Liver (tissue), 9 donors: ENCODE measurements around the gene GMPR2. TPM values are rescaled to one million over a fixed set of nuclear protein-coding genes. Genes with fewer than 3 reads are reported as not detected.

Source experiments
- DNase-seq: peaks from one replicate; pipeline ENCODE4 v3.0.0-alpha.2; 2017; ENCODE audit warnings: low spot score
- H3K27ac ChIP-seq, 2 donors: one replicate each; pipeline ENCODE4 v1.7.0; 2013; ENCODE audit warnings: inconsistent platforms in 2 of 2, low read length in 2 of 2, control low read depth in 1 of 2, low read depth in 1 of 2, mild to moderate bottlenecking in 1 of 2
- H3K27me3 ChIP-seq, 4 donors: one replicate each; pipeline versions ENCODE4 v1.6.1 to v1.7.0; 2013; ENCODE audit warnings: low read length in 3 of 4, inconsistent platforms in 1 of 4, mild to moderate bottlenecking in 1 of 4, moderate library complexity in 1 of 4; ENCODE audit not compliant: control insufficient read depth in 4 of 4, insufficient read depth in 4 of 4
- H3K36me3 ChIP-seq, 4 donors: one replicate each; pipeline versions ENCODE4 v1.6.1 to v1.7.0; 2013; ENCODE audit warnings: low read length in 3 of 4, mild to moderate bottlenecking in 3 of 4, low read depth in 1 of 4, moderate library complexity in 1 of 4; ENCODE audit not compliant: control insufficient read depth in 4 of 4, insufficient read depth in 3 of 4
- H3K4me1 ChIP-seq, 4 donors: one replicate each; pipeline versions ENCODE4 v1.6.1 to v1.7.0; 2013; ENCODE audit warnings: low read length in 3 of 4, mild to moderate bottlenecking in 3 of 4, moderate library complexity in 1 of 4; ENCODE audit not compliant: control insufficient read depth in 4 of 4, insufficient read depth in 4 of 4
- H3K4me3 ChIP-seq, 3 donors: one replicate each; pipeline versions ENCODE4 v1.6.1 to v1.7.0; 2013; ENCODE audit warnings: low read length in 3 of 3, control low read depth in 1 of 3, low read depth in 1 of 3, mild to moderate bottlenecking in 1 of 3
- H3K9ac ChIP-seq, 2 donors: one replicate each; pipeline ENCODE4 v1.7.0; 2013; ENCODE audit warnings: low read length in 2 of 2, mild to moderate bottlenecking in 2 of 2, moderate library complexity in 2 of 2, control low read depth in 1 of 2, low read depth in 1 of 2
- H3K9me3 ChIP-seq, 4 donors: one replicate each; pipeline versions ENCODE4 v1.6.1 to v1.7.0; 2013; ENCODE audit warnings: low read length in 3 of 4; ENCODE audit not compliant: control insufficient read depth in 4 of 4
- EGR1 ChIP-seq, 2 donors: IDR thresholded peaks; 2 replicates each; pipeline ENCODE4 v1.6.1; 2016 to 2018; ENCODE audit warnings: antibody characterized with exemption in 2 of 2, low read depth in 2 of 2
- FOXA1 ChIP-seq: IDR thresholded peaks from 2 replicates; pipeline ENCODE4 v1.6.1; 2016; ENCODE audit warnings: antibody characterized with exemption
- FOXA2 ChIP-seq: IDR thresholded peaks from 2 replicates; pipeline ENCODE4 v1.6.1; 2016; ENCODE audit warnings: antibody characterized with exemption
- GABPA ChIP-seq, 2 donors: IDR thresholded peaks in 1 of 2; conservative IDR thresholded peaks in 1 of 2; 2 replicates each; pipeline ENCODE4 v1.6.1; 2016; ENCODE audit warnings: antibody characterized with exemption in 2 of 2, mild to moderate bottlenecking in 1 of 2, moderate library complexity in 1 of 2
- HNF4A ChIP-seq, 2 donors: conservative IDR thresholded peaks; 2 replicates each; pipeline ENCODE4 v1.6.1; 2016; ENCODE audit warnings: antibody characterized with exemption in 2 of 2, mild to moderate bottlenecking in 2 of 2
- HNF4G ChIP-seq: IDR thresholded peaks from 2 replicates; pipeline ENCODE4 v1.6.1; 2016; ENCODE audit warnings: antibody characterized with exemption
- JUND ChIP-seq, 2 donors: IDR thresholded peaks; 2 replicates each; pipeline ENCODE4 v1.6.1; 2016; ENCODE audit warnings: antibody characterized with exemption in 2 of 2
- NR2F2 ChIP-seq: IDR thresholded peaks from 2 replicates; pipeline ENCODE4 v1.6.1; 2016; ENCODE audit warnings: antibody characterized with exemption
- RAD21 ChIP-seq, 2 donors: IDR thresholded peaks; 2 replicates each; pipeline ENCODE4 v1.6.1; 2016; ENCODE audit warnings: antibody characterized with exemption in 2 of 2, mild to moderate bottlenecking in 2 of 2
- REST ChIP-seq: IDR thresholded peaks from 2 replicates; pipeline ENCODE4 v1.6.1; 2016; ENCODE audit warnings: antibody characterized with exemption, mild to moderate bottlenecking
- RXRA ChIP-seq, 2 donors: IDR thresholded peaks; 2 replicates each; pipeline ENCODE4 v1.6.1; 2017 to 2018; ENCODE audit warnings: antibody characterized with exemption in 2 of 2, mild to moderate bottlenecking in 1 of 2
- SP1 ChIP-seq: IDR thresholded peaks from 2 replicates; pipeline ENCODE4 v1.6.1; 2018; ENCODE audit warnings: antibody characterized with exemption, mild to moderate bottlenecking
- TAF1 ChIP-seq: conservative IDR thresholded peaks from 2 replicates; pipeline ENCODE4 v1.6.1; 2016; ENCODE audit warnings: antibody characterized with exemption, mild to moderate bottlenecking
- YY1 ChIP-seq: IDR thresholded peaks from 2 replicates; pipeline ENCODE4 v1.6.1; 2016; ENCODE audit warnings: antibody characterized with exemption, mild to moderate bottlenecking
- ZBTB33 ChIP-seq: IDR thresholded peaks from 2 replicates; pipeline ENCODE4 v1.6.1; 2016; ENCODE audit warnings: antibody characterized with exemption
- WGBS: extraction: QIAGEN DNeasy Blood & Tissue Kit; methylation state at CpG from one replicate; pipeline ENCODE4 v1.1.7; 2013; 5-methylcytosine and 5-hydroxymethylcytosine counted together
- polyA plus RNA-seq, 2 donors: library from polyadenylated mRNA; stranded (reverse) in 1 of 2; unstranded in 1 of 2; fragments of 200-250 nt in 1 of 2; fragments of >200 nt in 1 of 2; fragmentation: Nextera tagmentation in 1 of 2; extraction: Ambion mirVana in 1 of 2; gene quantifications; one replicate each; pipeline versions ENCODE4 v1.2.1 to v1.2.3, GENCODE V29; 2013 to 2015
- total RNA-seq, 2 donors: library from RNA; depleted of rRNA; stranded (reverse); fragments of >200 nt; gene quantifications; one replicate each; pipeline ENCODE4 v1.2.3, GENCODE V29; 2014
- TF ChIP-seq, protein P1 (sequence below): IDR thresholded peaks from 2 replicates; pipeline ENCODE4 v1.6.1; 2016; ENCODE audit warnings: antibody characterized with exemption
- TF ChIP-seq, protein P2 (sequence below): fragments of 150-350 bp; IDR thresholded peaks from 2 replicates; pipeline ENCODE4 v1.5.1; 2017; ENCODE audit warnings: improper control_type of control experiment, low read depth, low read length; ENCODE audit not compliant: missing input control
- TF ChIP-seq, protein P3 (sequence below): IDR thresholded peaks from 2 replicates; pipeline ENCODE4 v1.6.1; 2016; ENCODE audit warnings: antibody characterized with exemption
- donor health status: healthy.
- donor health status: healthy.
- donor health status: healthy.
- donor health status: healthy.
- donor health status: healthy.

The GMPR2 gene
- total RNA-seq (10 to 100 TPM; 28.6 to 29.8 TPM), polyA plus RNA-seq (10 to 100 TPM; 34.9 to 42.7 TPM)

GRCh38 chr14:24232645-24233537 is at the start of gene GMPR2:
Gene GMPR2, plus strand, starts transcription at chr14:24232929. Its CDS starts 325 bp downstream, at chr14:24233254.
- Histone ChIP-seq H3K4me1 (peaks cover 5 to 38% (median 27%) of the 10 kb centered on the region in 4 donors), H3K9me3 (no peaks in the 10 kb centered on the region), H3K36me3 (peaks cover 2 to 26% (median 19%) of the 10 kb centered on the region in 4 donors), H3K27ac (peak within 1 kb of the TSS; percentile 80 to 81), H3K27me3 (no peaks in the 10 kb centered on the region), H3K4me3 (peak within 1 kb of the TSS; percentile 76 to 96 (median 85)), H3K9ac (peak within 1 kb of the TSS; percentile 83 to 85)
- WGBS, result 4% methylated on average over 38 of the region's 38 CpGs
- DNase-seq, result no peak
- TF ChIP-seq FOXA1 (no peak), SP1 (peak; percentile 34), HNF4G (peak; percentile 26), RXRA (IDR thresholded peaks at IDR 0.05) (peak in 1 of 2 donors; percentile 48), REST (no peak), NR2F2 (peak; percentile 61), JUND (IDR thresholded peaks at IDR 0.05) (no peak), HNF4A (conservative IDR thresholded peaks at IDR 0.05) (peak; percentile 11 to 22), FOXA2 (no peak), GABPA (IDR thresholded peaks at IDR 0.05 in 1 of 2, conservative IDR thresholded peaks at IDR 0.05 in 1 of 2) (peak; percentile 64 to 89), TAF1 (no peak), YY1 (peak; percentile 60), ZBTB33 (no peak), RAD21 (IDR thresholded peaks at IDR 0.05) (no peak), EGR1 (IDR thresholded peaks at IDR 0.05; ENCODE audit: low read depth in 2 of 2) (no peak)
- TF ChIP-seq, protein P1, sequence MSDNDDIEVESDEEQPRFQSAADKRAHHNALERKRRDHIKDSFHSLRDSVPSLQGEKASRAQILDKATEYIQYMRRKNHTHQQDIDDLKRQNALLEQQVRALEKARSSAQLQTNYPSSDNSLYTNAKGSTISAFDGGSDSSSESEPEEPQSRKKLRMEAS, result no peak
- TF ChIP-seq, protein P2, sequence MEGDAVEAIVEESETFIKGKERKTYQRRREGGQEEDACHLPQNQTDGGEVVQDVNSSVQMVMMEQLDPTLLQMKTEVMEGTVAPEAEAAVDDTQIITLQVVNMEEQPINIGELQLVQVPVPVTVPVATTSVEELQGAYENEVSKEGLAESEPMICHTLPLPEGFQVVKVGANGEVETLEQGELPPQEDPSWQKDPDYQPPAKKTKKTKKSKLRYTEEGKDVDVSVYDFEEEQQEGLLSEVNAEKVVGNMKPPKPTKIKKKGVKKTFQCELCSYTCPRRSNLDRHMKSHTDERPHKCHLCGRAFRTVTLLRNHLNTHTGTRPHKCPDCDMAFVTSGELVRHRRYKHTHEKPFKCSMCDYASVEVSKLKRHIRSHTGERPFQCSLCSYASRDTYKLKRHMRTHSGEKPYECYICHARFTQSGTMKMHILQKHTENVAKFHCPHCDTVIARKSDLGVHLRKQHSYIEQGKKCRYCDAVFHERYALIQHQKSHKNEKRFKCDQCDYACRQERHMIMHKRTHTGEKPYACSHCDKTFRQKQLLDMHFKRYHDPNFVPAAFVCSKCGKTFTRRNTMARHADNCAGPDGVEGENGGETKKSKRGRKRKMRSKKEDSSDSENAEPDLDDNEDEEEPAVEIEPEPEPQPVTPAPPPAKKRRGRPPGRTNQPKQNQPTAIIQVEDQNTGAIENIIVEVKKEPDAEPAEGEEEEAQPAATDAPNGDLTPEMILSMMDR, result no peak
- TF ChIP-seq, protein P3, sequence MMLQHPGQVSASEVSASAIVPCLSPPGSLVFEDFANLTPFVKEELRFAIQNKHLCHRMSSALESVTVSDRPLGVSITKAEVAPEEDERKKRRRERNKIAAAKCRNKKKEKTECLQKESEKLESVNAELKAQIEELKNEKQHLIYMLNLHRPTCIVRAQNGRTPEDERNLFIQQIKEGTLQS, result no peak
